ENCODE measurements around the gene EFTUD2. TPM values are rescaled to one million over a fixed set of nuclear protein-coding genes. Genes with fewer than 3 reads are reported as not detected.

The EFTUD2 gene
- total RNA-seq, 1 donor = 72.7 TPM

DNA sequence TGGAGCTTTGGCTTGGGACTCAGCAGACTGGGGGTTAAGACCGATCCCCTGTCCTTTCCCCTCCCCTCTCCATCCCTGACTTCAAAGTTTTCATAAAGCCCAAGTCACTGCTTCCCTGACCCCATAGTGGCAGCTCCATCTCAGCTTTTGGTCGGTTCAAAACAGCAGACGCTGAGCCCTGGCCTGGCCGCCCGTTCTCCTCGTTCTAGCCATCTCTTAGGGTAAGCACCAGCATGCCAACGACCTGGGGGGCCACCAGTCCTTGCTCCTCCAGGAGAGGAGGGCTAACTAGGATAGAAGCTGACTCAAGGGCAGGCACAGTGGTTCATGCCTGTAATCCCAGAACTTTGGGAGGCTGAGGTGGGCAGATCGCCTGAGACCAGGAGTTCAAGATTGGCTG, 53.0 kb downstream of the EFTUD2 start:
- DNase-seq (ENCODE audit: insufficient read length, low spot score, missing footprints) = no peak
- H3K4me1 ChIP-seq (ENCODE audit: insufficient read depth, low read length) = peaks cover 2% of the 10 kb centered on the region
- no peaks in the 10 kb centered on the region for H3K9me3 ChIP-seq (ENCODE audit: low read depth, low read length)
- TF ChIP-seq, protein P1, sequence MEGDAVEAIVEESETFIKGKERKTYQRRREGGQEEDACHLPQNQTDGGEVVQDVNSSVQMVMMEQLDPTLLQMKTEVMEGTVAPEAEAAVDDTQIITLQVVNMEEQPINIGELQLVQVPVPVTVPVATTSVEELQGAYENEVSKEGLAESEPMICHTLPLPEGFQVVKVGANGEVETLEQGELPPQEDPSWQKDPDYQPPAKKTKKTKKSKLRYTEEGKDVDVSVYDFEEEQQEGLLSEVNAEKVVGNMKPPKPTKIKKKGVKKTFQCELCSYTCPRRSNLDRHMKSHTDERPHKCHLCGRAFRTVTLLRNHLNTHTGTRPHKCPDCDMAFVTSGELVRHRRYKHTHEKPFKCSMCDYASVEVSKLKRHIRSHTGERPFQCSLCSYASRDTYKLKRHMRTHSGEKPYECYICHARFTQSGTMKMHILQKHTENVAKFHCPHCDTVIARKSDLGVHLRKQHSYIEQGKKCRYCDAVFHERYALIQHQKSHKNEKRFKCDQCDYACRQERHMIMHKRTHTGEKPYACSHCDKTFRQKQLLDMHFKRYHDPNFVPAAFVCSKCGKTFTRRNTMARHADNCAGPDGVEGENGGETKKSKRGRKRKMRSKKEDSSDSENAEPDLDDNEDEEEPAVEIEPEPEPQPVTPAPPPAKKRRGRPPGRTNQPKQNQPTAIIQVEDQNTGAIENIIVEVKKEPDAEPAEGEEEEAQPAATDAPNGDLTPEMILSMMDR (IDR thresholded peaks at IDR 0.05; ENCODE audit: extremely low read depth, low read depth, low read length) = no peak
- H3K27me3 ChIP-seq (ENCODE audit: insufficient read depth, low read length) = no peaks in the 10 kb centered on the region
- H3K27ac ChIP-seq (ENCODE audit: low read depth, low read length) = no peak overlapping the region
- no peak overlapping the region for H2AFZ ChIP-seq (ENCODE audit: low read length)
- H3K79me2 ChIP-seq (ENCODE audit: insufficient read depth, low read length) = no peaks in the 10 kb centered on the region
- peaks cover 10% of the 10 kb centered on the region for H3K36me3 ChIP-seq (ENCODE audit: insufficient read depth, low read length)
- H3K4me2 ChIP-seq (ENCODE audit: insufficient read depth, low read length) = no peak overlapping the region
- H4K20me1 ChIP-seq (ENCODE audit: insufficient read depth, low read length) = no peaks in the 10 kb centered on the region
- H3K4me3 ChIP-seq (ENCODE audit: insufficient read depth, low read length) = no peak overlapping the region

DNA sequence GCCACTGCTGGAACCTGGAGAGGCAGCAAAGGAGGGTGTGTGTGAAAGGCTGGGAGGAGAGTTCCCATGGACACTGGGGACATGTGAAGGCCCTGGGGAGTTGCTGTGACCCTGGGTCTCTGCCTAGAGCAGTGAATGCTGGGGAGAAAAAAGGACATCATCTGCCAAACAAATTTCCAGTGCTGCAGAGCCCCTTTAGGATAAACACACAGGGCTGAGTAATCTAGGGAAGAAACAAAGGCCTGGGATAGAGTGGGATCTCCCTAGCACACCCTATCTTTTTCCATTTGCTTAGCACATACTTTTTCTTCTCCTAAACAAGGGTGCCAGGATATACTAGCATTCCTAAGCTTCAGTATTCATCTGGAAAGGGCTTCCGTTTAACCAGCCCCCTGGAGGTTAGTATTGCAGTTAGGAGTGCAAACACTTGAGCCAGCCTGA, 54.8 kb downstream of the EFTUD2 start:
- TF ChIP-seq, protein P1 (IDR thresholded peaks at IDR 0.05; ENCODE audit: extremely low read depth, low read depth, low read length) = no peak
- Histone ChIP-seq H3K27ac (ENCODE audit: low read depth, low read length) (no peak overlapping the region), H2AFZ (ENCODE audit: low read length) (no peak overlapping the region), H3K4me2 (ENCODE audit: insufficient read depth, low read length) (no peak overlapping the region), H3K79me2 (ENCODE audit: insufficient read depth, low read length) (no peaks in the 10 kb centered on the region), H3K9me3 (ENCODE audit: low read depth, low read length) (no peaks in the 10 kb centered on the region), H4K20me1 (ENCODE audit: insufficient read depth, low read length) (no peaks in the 10 kb centered on the region), H3K27me3 (ENCODE audit: insufficient read depth, low read length) (no peaks in the 10 kb centered on the region), H3K4me3 (ENCODE audit: insufficient read depth, low read length) (no peak overlapping the region), H3K36me3 (ENCODE audit: insufficient read depth, low read length) (no peaks in the 10 kb centered on the region), H3K4me1 (ENCODE audit: insufficient read depth, low read length) (peaks cover 2% of the 10 kb centered on the region)
- peak; percentile 43 for DNase-seq (ENCODE audit: insufficient read length, low spot score, missing footprints)

DNA sequence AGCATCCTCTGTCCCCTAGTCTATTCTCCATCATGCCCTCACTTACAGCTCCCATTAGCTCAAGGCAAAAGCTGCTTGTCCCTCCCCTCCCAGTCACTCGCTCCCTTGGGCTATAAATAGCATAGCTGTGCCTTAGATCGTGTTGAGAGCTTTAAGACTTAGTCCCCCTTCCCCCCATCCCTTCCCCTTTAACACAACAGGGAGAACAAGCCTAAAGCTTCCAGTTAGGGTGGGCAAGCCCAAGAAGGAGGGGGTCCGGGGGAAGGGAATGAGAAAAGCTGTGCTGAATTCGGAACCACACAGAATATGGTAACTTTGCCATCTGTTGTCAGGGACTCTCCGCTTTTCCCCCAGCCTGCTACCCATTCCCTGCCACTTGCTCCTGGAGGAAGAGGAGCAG, 56.5 kb downstream of the EFTUD2 start:
- Histone ChIP-seq H3K27ac (ENCODE audit: low read depth, low read length) (no peak overlapping the region), H4K20me1 (ENCODE audit: insufficient read depth, low read length) (no peaks in the 10 kb centered on the region), H3K36me3 (ENCODE audit: insufficient read depth, low read length) (no peaks in the 10 kb centered on the region), H3K27me3 (ENCODE audit: insufficient read depth, low read length) (no peaks in the 10 kb centered on the region), H3K79me2 (ENCODE audit: insufficient read depth, low read length) (no peaks in the 10 kb centered on the region), H2AFZ (ENCODE audit: low read length) (no peak overlapping the region), H3K4me3 (ENCODE audit: insufficient read depth, low read length) (no peak overlapping the region), H3K9me3 (ENCODE audit: low read depth, low read length) (no peaks in the 10 kb centered on the region), H3K4me1 (ENCODE audit: insufficient read depth, low read length) (peaks cover 2% of the 10 kb centered on the region), H3K4me2 (ENCODE audit: insufficient read depth, low read length) (no peak overlapping the region)
- TF ChIP-seq, protein P1 (IDR thresholded peaks at IDR 0.05; ENCODE audit: extremely low read depth, low read depth, low read length) = no peak
- peak; percentile 35 for DNase-seq (ENCODE audit: insufficient read length, low spot score, missing footprints)

DNA sequence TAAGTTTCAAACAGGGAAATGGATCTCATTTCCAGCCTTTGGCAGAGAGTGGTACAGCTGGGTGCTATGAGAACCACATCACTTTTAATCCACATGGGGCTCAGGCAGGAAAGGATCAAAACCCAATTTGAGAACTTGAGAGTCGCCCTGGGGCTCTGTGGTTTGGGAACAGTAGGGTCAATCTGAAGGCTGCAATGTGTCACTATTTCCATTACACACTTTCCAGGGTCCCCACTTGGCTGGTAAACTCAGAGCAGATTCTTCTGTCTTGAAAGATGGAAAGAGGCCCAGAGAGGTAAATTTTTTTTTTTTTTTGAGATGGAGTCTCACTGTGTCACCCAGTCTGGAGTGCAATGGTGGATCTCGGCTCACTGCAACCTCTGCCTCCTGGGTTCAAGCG, 58.3 kb downstream of the EFTUD2 start:
- H3K4me2 ChIP-seq (ENCODE audit: insufficient read depth, low read length) = no peak overlapping the region
- no peaks in the 10 kb centered on the region for H3K27me3 ChIP-seq (ENCODE audit: insufficient read depth, low read length)
- H3K79me2 ChIP-seq (ENCODE audit: insufficient read depth, low read length) = no peaks in the 10 kb centered on the region
- no peak overlapping the region for H2AFZ ChIP-seq (ENCODE audit: low read length)
- no peak overlapping the region for H3K27ac ChIP-seq (ENCODE audit: low read depth, low read length)
- H3K4me1 ChIP-seq (ENCODE audit: insufficient read depth, low read length) = peaks cover 2% of the 10 kb centered on the region
- no peaks in the 10 kb centered on the region for H3K36me3 ChIP-seq (ENCODE audit: insufficient read depth, low read length)
- DNase-seq (ENCODE audit: insufficient read length, low spot score, missing footprints) = no peak
- TF ChIP-seq, protein P1 (IDR thresholded peaks at IDR 0.05; ENCODE audit: extremely low read depth, low read depth, low read length) = no peak
- no peak overlapping the region for H3K4me3 ChIP-seq (ENCODE audit: insufficient read depth, low read length)
- no peaks in the 10 kb centered on the region for H3K9me3 ChIP-seq (ENCODE audit: low read depth, low read length)
- no peaks in the 10 kb centered on the region for H4K20me1 ChIP-seq (ENCODE audit: insufficient read depth, low read length)
